IPS-18a (cell line): Measurements from ENCODE around the gene RIMS1.

ENCODE experiments used
- H3K27ac ChIP-seq: one replicate; pipeline ENCODE4 v1.5.1; 2013; ENCODE audit warnings: low read length
- H3K27me3 ChIP-seq: one replicate; pipeline ENCODE4 v1.6.1; 2013; ENCODE audit warnings: mild to moderate bottlenecking, low read length; ENCODE audit not compliant: control insufficient read depth, insufficient read depth
- H3K36me3 ChIP-seq: one replicate; pipeline ENCODE4 v1.6.1; 2013; ENCODE audit warnings: low read depth, low read length; ENCODE audit not compliant: control insufficient read depth
- H3K4me1 ChIP-seq: one replicate; pipeline ENCODE4 v1.6.1; 2013; ENCODE audit warnings: low read depth, low read length; ENCODE audit not compliant: control insufficient read depth
- H3K4me3 ChIP-seq: one replicate; pipeline ENCODE4 v1.5.1; 2013; ENCODE audit warnings: low read length
- H3K9ac ChIP-seq: one replicate; pipeline ENCODE4 v1.6.1; 2013; ENCODE audit warnings: mild to moderate bottlenecking, low read length, moderate library complexity
- H3K9me3 ChIP-seq: one replicate; pipeline ENCODE4 v1.6.1; 2013; ENCODE audit warnings: low read depth, low read length; ENCODE audit not compliant: control insufficient read depth

Gene RIMS1

DNA sequence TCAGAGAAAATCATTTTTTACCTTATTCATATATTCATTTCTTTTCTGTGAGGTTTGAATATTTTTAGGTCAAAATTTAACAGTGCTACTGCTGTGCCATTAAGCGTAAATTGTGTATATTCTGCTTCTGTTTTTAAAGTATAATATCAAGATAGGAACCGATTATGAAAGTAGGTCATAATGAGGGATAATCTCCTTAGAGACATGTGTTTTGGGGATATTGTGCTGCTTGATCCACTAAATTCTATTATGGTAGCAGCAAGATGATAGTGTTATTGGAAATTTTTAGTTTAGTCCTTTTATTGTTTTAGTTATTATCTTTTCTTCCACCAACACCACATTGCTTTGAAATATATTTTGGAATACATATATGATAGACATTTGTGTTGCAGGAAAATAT is 244.0 kb downstream of the RIMS1 start:
- no peak overlapping the region for H3K4me3 ChIP-seq
- H3K9me3 ChIP-seq = peaks cover 7% of the 10 kb centered on the region
- no peaks in the 10 kb centered on the region for H3K27me3 ChIP-seq
- no peaks in the 10 kb centered on the region for H3K4me1 ChIP-seq
- no peaks in the 10 kb centered on the region for H3K36me3 ChIP-seq
- no peak overlapping the region for H3K27ac ChIP-seq
- H3K9ac ChIP-seq = no peak overlapping the region

DNA sequence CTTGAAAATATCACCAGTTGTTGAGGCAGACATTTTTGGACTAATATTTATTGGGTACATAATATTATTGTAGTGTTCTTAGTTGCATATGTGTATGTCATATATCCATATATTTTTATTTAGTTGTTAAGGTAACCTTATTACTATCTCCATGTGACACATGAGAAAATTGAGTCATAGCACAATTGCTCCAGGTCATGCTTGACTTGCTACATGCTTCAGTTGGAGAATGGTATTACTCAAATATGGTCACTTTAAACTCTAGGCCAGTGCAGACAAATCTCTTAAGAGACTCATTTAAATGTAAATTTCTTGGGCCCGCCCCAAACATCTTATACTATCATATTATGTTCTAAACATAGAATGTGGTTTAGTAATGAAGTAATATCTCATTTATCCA is 246.1 kb downstream of the RIMS1 start:
- no peaks in the 10 kb centered on the region for H3K36me3 ChIP-seq
- no peak overlapping the region for H3K4me3 ChIP-seq
- H3K27ac ChIP-seq = no peak overlapping the region
- no peaks in the 10 kb centered on the region for H3K9me3 ChIP-seq
- H3K27me3 ChIP-seq = no peaks in the 10 kb centered on the region
- no peak overlapping the region for H3K9ac ChIP-seq
- no peaks in the 10 kb centered on the region for H3K4me1 ChIP-seq

DNA sequence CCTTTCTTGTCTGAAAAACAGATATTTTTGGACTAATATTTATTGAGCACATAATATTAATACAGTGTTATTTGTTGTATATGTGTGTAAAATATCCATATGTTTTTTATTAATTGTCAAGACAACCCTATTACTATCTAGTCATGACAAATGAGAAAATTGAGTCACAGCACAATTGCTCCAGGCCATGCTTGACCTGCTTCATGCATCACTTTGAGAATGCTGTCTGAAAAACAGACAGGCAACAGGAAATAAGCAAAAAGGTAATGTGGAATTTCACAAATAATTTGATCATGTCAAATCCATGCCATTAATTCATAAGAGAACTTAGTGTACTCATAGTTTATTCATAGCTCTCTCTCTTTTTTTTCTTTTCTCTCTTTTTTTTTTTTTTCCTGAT is 246.5 kb downstream of the RIMS1 start:
- H3K4me1 ChIP-seq = no peaks in the 10 kb centered on the region
- no peak overlapping the region for H3K27ac ChIP-seq
- no peaks in the 10 kb centered on the region for H3K36me3 ChIP-seq
- H3K9ac ChIP-seq = no peak overlapping the region
- no peaks in the 10 kb centered on the region for H3K27me3 ChIP-seq
- no peaks in the 10 kb centered on the region for H3K9me3 ChIP-seq
- no peak overlapping the region for H3K4me3 ChIP-seq

GRCh38 chr6:72133324-72133723 is 247.0 kb downstream of the RIMS1 start:
- H3K36me3 ChIP-seq = no peaks in the 10 kb centered on the region

GRCh38 chr6:72140795-72141194 is 254.4 kb downstream of the RIMS1 start:
- Histone ChIP-seq H3K4me1 (no peaks in the 10 kb centered on the region), H3K36me3 (no peaks in the 10 kb centered on the region), H3K9ac (no peak overlapping the region), H3K9me3 (peaks cover 5% of the 10 kb centered on the region), H3K27me3 (no peaks in the 10 kb centered on the region), H3K4me3 (no peak overlapping the region), H3K27ac (no peak overlapping the region)

More at GRCh38 chr6:72133324-72133723, 247.0 kb downstream of the RIMS1 start:
- no peak overlapping the region for H3K4me3 ChIP-seq
- H3K9me3 ChIP-seq = no peaks in the 10 kb centered on the region
- H3K27me3 ChIP-seq = no peaks in the 10 kb centered on the region
- no peak overlapping the region for H3K9ac ChIP-seq
- H3K4me1 ChIP-seq = no peaks in the 10 kb centered on the region
- H3K27ac ChIP-seq = no peak overlapping the region

GRCh38 chr6:72149715-72150114 is 263.4 kb downstream of the RIMS1 start:
- Histone ChIP-seq H3K36me3 (no peaks in the 10 kb centered on the region), H3K4me1 (no peaks in the 10 kb centered on the region), H3K4me3 (no peak overlapping the region), H3K9me3 (peaks cover 25% of the 10 kb centered on the region), H3K9ac (no peak overlapping the region), H3K27me3 (no peaks in the 10 kb centered on the region), H3K27ac (no peak overlapping the region)

- H3K4me1 ChIP-seq = no peaks in the 10 kb centered on the region
These were observed 265.4 kb downstream of the RIMS1 start for GRCh38 chr6:72151742-72152141.

DNA sequence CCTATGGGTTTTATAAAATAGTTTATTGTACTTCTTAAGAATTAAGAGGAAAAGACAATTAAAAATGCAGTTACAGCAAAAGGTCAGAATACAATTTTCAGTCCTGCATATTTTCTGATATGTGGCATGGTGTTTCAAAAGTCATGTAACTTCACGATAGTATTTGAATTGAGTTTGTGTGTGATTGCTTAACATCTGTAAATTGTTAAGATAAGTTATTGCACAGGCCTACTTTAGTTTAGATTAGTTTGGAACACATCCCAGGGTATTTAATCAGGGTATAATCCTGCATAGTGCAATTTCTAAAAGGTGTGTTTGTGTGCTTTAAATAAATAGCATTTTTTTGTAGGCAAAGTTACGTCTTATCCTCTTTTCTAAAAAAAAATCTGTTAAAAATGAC is 289.6 kb downstream of the RIMS1 start:
- H3K36me3 ChIP-seq = no peaks in the 10 kb centered on the region
- no peaks in the 10 kb centered on the region for H3K4me1 ChIP-seq
- H3K27ac ChIP-seq = no peak overlapping the region
- H3K9me3 ChIP-seq = no peaks in the 10 kb centered on the region
- no peak overlapping the region for H3K9ac ChIP-seq
- H3K27me3 ChIP-seq = peaks cover 8% of the 10 kb centered on the region
- H3K4me3 ChIP-seq = no peak overlapping the region

More at GRCh38 chr6:72151742-72152141, 265.4 kb downstream of the RIMS1 start:
- Histone ChIP-seq H3K9ac (no peak overlapping the region), H3K27ac (no peak overlapping the region), H3K9me3 (peaks cover 15% of the 10 kb centered on the region), H3K4me3 (no peak overlapping the region), H3K36me3 (no peaks in the 10 kb centered on the region), H3K27me3 (no peaks in the 10 kb centered on the region)

DNA sequence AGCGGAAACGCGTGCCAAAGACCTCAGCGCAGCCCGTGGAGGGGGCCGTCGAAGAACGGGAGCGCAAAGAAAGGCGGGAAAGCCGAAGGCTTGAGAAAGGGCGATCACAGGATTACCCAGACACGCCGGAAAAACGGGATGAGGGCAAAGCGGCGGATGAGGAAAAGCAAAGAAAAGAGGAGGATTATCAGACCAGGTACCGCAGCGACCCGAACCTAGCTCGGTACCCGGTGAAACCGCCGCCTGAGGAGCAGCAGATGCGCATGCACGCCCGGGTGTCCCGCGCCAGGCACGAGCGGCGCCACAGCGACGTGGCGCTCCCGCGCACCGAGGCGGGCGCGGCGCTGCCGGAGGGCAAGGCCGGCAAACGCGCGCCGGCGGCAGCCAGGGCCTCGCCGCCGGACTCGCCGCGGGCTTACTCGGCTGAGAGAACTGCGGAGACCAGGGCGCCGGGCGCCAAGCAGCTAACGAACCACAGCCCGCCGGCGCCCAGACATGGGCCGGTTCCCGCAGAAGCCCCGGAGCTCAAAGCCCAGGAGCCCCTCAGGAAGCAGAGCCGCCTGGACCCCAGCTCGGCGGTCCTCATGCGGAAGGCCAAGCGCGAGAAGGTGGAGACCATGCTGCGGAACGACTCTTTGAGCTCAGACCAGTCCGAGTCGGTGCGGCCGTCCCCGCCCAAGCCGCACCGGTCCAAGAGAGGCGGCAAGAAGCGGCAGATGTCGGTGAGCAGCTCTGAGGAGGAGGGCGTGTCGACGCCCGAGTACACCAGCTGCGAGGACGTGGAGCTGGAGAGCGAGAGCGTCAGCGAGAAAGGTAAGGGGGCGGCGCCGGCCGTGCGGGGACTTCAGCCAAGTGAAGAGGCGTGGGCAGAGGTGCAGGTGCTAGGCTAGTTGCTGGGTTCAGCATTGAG is 296.2 kb downstream of the RIMS1 start:
- peak overlapping the region; percentile 54 for H3K4me3 ChIP-seq
- H3K4me1 ChIP-seq = no peaks in the 10 kb centered on the region
- H3K27me3 ChIP-seq = peaks cover 46% of the 10 kb centered on the region
- peaks cover 3% of the 10 kb centered on the region for H3K9me3 ChIP-seq
- H3K27ac ChIP-seq = no peak overlapping the region
- peak overlapping the region; percentile 21 for H3K9ac ChIP-seq
- no peaks in the 10 kb centered on the region for H3K36me3 ChIP-seq

GRCh38 chr6:72203983-72204382 is 317.6 kb downstream of the RIMS1 start:
- H3K4me3 ChIP-seq = no peak overlapping the region
- no peaks in the 10 kb centered on the region for H3K9me3 ChIP-seq
- H3K9ac ChIP-seq = no peak overlapping the region
- H3K36me3 ChIP-seq = no peaks in the 10 kb centered on the region
- H3K27me3 ChIP-seq = no peaks in the 10 kb centered on the region
- H3K4me1 ChIP-seq = no peaks in the 10 kb centered on the region
- no peak overlapping the region for H3K27ac ChIP-seq

GRCh38 chr6:72205500-72205899 is 319.1 kb downstream of the RIMS1 start:
- Histone ChIP-seq H3K27ac (no peak overlapping the region), H3K9ac (no peak overlapping the region), H3K4me1 (no peaks in the 10 kb centered on the region), H3K27me3 (no peaks in the 10 kb centered on the region), H3K36me3 (no peaks in the 10 kb centered on the region), H3K4me3 (no peak overlapping the region), H3K9me3 (no peaks in the 10 kb centered on the region)

- Histone ChIP-seq H3K27me3 (no peaks in the 10 kb centered on the region), H3K4me1 (no peaks in the 10 kb centered on the region), H3K9ac (no peak overlapping the region), H3K27ac (no peak overlapping the region), H3K9me3 (no peaks in the 10 kb centered on the region), H3K36me3 (no peaks in the 10 kb centered on the region), H3K4me3 (no peak overlapping the region)
These were observed 320.3 kb downstream of the RIMS1 start for GRCh38 chr6:72206606-72207005.
